K562 (cell line): ENCODE measurements around the gene PTPN9. TPM values are rescaled to one million over a fixed set of nuclear protein-coding genes. Genes with fewer than 3 reads are reported as not detected.

Experiments used
- E2F4 ChIP-seq: sonication (generic); formaldehyde crosslinking; IDR thresholded peaks from 2 replicates; pipeline ENCODE4 v1.8.0; 2022; ENCODE audit warnings: mild to moderate bottlenecking, low read depth, missing genetic modification reagents
- FOXO4 ChIP-seq: fragments of 450-650 bp; formaldehyde crosslinking; IDR thresholded peaks from 2 replicates; pipeline ENCODE4 v1.4.0; 2020; ENCODE audit warnings: mild to moderate bottlenecking, moderate library complexity
- HCFC1 ChIP-seq: IDR thresholded peaks from 2 replicates; pipeline ENCODE4 v1.6.1; 2012; ENCODE audit warnings: low read depth, low read length, improper control_type of control experiment
- HIVEP1 ChIP-seq: fragments of 250-450 bp; sonication (Bioruptor Pico); IDR thresholded peaks from 2 replicates; pipeline ENCODE4 v1.4.0; 2020; ENCODE audit warnings: mild to moderate bottlenecking
- MLLT1 ChIP-seq, 2 experiments: fragments of 450-650 bp; IDR thresholded peaks; 2 replicates each; pipeline ENCODE4 v1.6.1; 2016
- NCOR1 ChIP-seq: fragments of 450-650 bp; IDR thresholded peaks from 2 replicates; pipeline ENCODE4 v1.6.1; 2016; ENCODE audit warnings: mild to moderate bottlenecking, moderate library complexity
- PYGO2 ChIP-seq: fragments of 450-650 bp; IDR thresholded peaks from 2 replicates; pipeline ENCODE4 v1.6.1; 2016; ENCODE audit warnings: mild to moderate bottlenecking, missing genetic modification characterization, moderate library complexity, missing compliant biosample characterization
- SMARCB1 ChIP-seq: IDR thresholded peaks from 2 replicates; pipeline ENCODE4 v1.6.1; 2011; ENCODE audit warnings: improper control_type of control experiment, low read depth; ENCODE audit not compliant: insufficient read length
- TFE3 ChIP-seq: fragments of 450-650 bp; formaldehyde crosslinking; IDR thresholded peaks from 2 replicates; pipeline ENCODE4 v1.4.0; 2020; ENCODE audit warnings: mild to moderate bottlenecking, mixed read lengths
- THRAP3 ChIP-seq: fragments of 450-650 bp; IDR thresholded peaks from 2 replicates; pipeline ENCODE4 v1.6.1; 2016; ENCODE audit warnings: mild to moderate bottlenecking, inconsistent platforms, borderline replicate concordance
- ZBED1 ChIP-seq: IDR thresholded peaks from 2 replicates; pipeline ENCODE4 v1.6.1; 2014
- ZFP30 ChIP-seq: fragments of 250-450 bp; sonication (Bioruptor Pico); IDR thresholded peaks from 2 replicates; pipeline ENCODE4 v1.8.0; 2022; ENCODE audit warnings: moderate library complexity, mild to moderate bottlenecking, inconsistent platforms, borderline replicate concordance
- ZNF12 ChIP-seq: sonication (generic); formaldehyde crosslinking; IDR thresholded peaks from 2 replicates; pipeline ENCODE4 v1.4.0; 2020; ENCODE audit warnings: mild to moderate bottlenecking, missing genetic modification reagents
- ZNF212 ChIP-seq: fragments of 450-650 bp; formaldehyde crosslinking; IDR thresholded peaks from 2 replicates; pipeline ENCODE4 v1.4.0; 2020; ENCODE audit warnings: mild to moderate bottlenecking
- ZNF253 ChIP-seq: fragments of 250-450 bp; sonication (Bioruptor Pico); conservative IDR thresholded peaks from 2 replicates; pipeline ENCODE4 v1.6.1; 2021; ENCODE audit warnings: mild to moderate bottlenecking
- ZNF551 ChIP-seq: fragments of 250-450 bp; sonication (Bioruptor Pico); IDR thresholded peaks from 2 replicates; pipeline ENCODE4 v1.5.0; 2021; ENCODE audit warnings: mild to moderate bottlenecking, moderate library complexity
- ZNF586 ChIP-seq: fragments of 450-650 bp; formaldehyde crosslinking; conservative IDR thresholded peaks from 2 replicates; pipeline ENCODE4 v1.4.0; 2020; ENCODE audit warnings: mild to moderate bottlenecking, moderate library complexity
- polyA plus RNA-seq, 8 experiments: library from polyadenylated mRNA; depleted of rRNA in 4 of 8; stranded (reverse) in 5 of 8; unstranded in 3 of 8; fragments of >200 nt; fragmentation: Nextera tagmentation in 2 of 8; fragmentation: Illumina TruSeq in 1 of 8; extraction: Ambion mirVana in 2 of 8; extraction: Trizol in 1 of 8; gene quantifications; 2 replicates each; pipeline versions ENCODE4 v1.2.1 to v1.2.3, GENCODE V29; 2011 to 2014; ENCODE audit warnings: inconsistent platforms in 1 of 8, missing spikeins in 1 of 8
- total RNA-seq, 7 experiments: library from RNA; depleted of rRNA in 6 of 7; stranded (reverse); fragments of >200 nt in 6 of 7; fragmentation: Illumina TruSeq in 2 of 7; extraction: Trizol in 2 of 7; gene quantifications; 2 replicates each; pipeline versions ENCODE4 v1.2.1 to v1.2.3, GENCODE V29; 2011 to 2021; ENCODE audit warnings: low replicate concordance in 1 of 7
- TF ChIP-seq, protein P1 (sequence below): fragments of 250-450 bp; sonication (Bioruptor Pico); IDR thresholded peaks from 2 replicates; pipeline ENCODE4 v1.5.0; 2021; ENCODE audit warnings: mild to moderate bottlenecking, moderate library complexity
- TF ChIP-seq, protein P2 (sequence below): fragments of 250-450 bp; sonication (Bioruptor Pico); IDR thresholded peaks from 2 replicates; pipeline ENCODE4 v1.9.0; 2021; ENCODE audit warnings: mild to moderate bottlenecking

Gene PTPN9
- total and polyA plus RNA-seq, 9 of the 15 experiments (the other 6 are each of a cell fraction or from before 2014, with no cell fraction given): 5.0 to 24.0 (median 14.2) TPM

- TF ChIP-seq, protein P1, sequence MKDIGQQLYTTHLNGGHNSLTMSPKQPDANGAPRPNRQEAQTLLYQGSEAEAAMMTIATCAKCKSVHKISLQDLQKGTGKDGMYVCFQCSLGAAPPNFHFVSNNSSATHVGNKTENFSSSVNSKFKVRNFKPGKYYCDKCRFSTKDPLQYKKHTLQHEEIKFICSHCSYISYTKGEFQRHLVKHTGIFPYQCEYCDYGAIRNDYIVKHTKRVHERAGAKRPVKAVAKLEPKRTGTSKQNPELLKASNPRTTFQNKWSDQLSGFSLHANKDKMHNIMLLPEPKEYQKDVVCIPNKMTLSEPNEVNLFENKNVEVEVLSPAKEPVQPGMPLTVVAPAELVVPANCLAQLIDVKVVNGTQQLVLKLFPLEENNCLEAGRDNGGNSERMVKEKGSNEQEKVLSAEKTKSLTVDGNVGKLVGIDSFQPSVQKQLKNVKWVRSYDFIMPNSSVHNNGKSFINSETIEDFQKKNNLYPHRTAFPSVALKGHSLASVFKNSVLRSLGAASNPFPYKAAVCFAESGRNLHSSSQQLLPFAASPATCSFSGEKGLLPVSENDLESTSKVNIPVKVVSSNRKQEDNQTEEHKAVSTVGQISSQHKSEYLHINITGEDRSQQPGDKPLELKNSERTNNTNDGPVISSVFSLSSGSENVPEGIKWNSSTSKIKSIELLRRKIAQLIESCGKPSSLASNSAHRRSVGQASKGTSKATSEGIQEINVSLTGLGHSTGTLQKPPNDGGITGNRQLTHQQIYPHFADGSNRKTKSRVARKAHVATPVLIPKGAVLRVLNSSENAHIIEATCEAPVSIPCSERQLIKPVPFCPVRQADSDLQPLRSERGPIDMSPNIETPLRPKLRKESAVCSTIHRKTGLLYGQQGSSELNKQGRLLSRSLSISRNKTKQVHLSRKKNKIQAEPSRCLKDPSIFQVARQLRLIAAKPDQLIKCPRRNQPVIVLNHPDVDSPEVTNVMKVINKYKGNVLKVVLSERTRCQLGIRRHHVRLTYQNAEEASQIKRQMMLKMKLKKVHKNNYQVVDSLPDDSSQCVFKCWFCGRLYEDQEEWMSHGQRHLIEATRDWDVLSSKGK (CRISPR knock-in tag): no peak
- TF ChIP-seq ZNF586 (CRISPR knock-in tag) (no peak), HCFC1 (no peak; the same call in 1 of the 2 replicates), PYGO2 (no peak), SMARCB1 (no peak), FOXO4 (CRISPR knock-in tag) (no peak), ZNF551 (no peak), NCOR1 (no peak), TFE3 (CRISPR knock-in tag) (no peak), THRAP3 (no peak), E2F4 (CRISPR knock-in tag) (peak; percentile 70), MLLT1 (IDR thresholded peaks at IDR 0.05) (peak in 1 of 2 experiments; percentile 39; a peak in 1 of 4 replicates), ZFP30 (no peak), ZNF12 (CRISPR knock-in tag) (no peak), HIVEP1 (no peak), ZBED1 (peak; percentile 22; the same call in 1 of the 2 replicates), ZNF212 (CRISPR knock-in tag) (no peak), ZNF253 (CRISPR knock-in tag) (no peak)
- TF ChIP-seq, protein P2, sequence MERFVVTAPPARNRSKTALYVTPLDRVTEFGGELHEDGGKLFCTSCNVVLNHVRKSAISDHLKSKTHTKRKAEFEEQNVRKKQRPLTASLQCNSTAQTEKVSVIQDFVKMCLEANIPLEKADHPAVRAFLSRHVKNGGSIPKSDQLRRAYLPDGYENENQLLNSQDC (CRISPR knock-in tag): no peak
Observed at GRCh38 chr15:75453703-75454470, 125.2 kb downstream of the PTPN9 start (continued).
